H1 (cell line): ENCODE measurements around the gene KLHDC8A. TPM values are rescaled to one million over a fixed set of nuclear protein-coding genes. Genes with fewer than 3 reads are reported as not detected.

ENCODE experiments used
- CBX8 ChIP-seq: fragments of 300-800, 300-1000 bp; sonication (generic); IDR thresholded peaks from 2 replicates; pipeline ENCODE4 v1.7.1; 2016; ENCODE audit warnings: low read depth, low read length, borderline replicate concordance
- CTCF ChIP-seq, 3 experiments: IDR thresholded peaks; 1 replicate in 2 of 3; 2 replicates in 1 of 3; pipeline versions ENCODE4 v1.5.1 to v1.6.1; 2011; ENCODE audit warnings: low read length in 3 of 3, mild to moderate bottlenecking in 3 of 3, inconsistent platforms in 2 of 3, low read depth in 1 of 3, moderate library complexity in 1 of 3; ENCODE audit not compliant: insufficient read depth in 1 of 3; ENCODE audit errors: control extremely low read depth in 1 of 3
- HDAC6 ChIP-seq: IDR thresholded peaks from one replicate; pipeline ENCODE4 v1.7.1; 2012; ENCODE audit warnings: low read depth, mild to moderate bottlenecking, inconsistent platforms, low read length, moderate library complexity
- JUND ChIP-seq: IDR thresholded peaks from 2 replicates; pipeline ENCODE4 v1.6.1; 2011; ENCODE audit warnings: mild to moderate bottlenecking, improper control_type of control experiment, low read length
- POLR2A ChIP-seq, 2 experiments: IDR thresholded peaks; 1 replicate in 1 of 2; 2 replicates in 1 of 2; pipeline ENCODE4 v1.6.1; 2011; ENCODE audit warnings: low read depth in 2 of 2, low read length in 2 of 2, mild to moderate bottlenecking in 2 of 2; ENCODE audit errors: control extremely low read depth in 1 of 2
- POU5F1 ChIP-seq: IDR thresholded peaks from 2 replicates; pipeline ENCODE4 v1.6.1; 2011; ENCODE audit warnings: low read depth, mild to moderate bottlenecking, low read length, moderate library complexity
- RAD21 ChIP-seq, 2 experiments: IDR thresholded peaks in 1 of 2; conservative IDR thresholded peaks in 1 of 2; 2 replicates each; pipeline ENCODE4 v1.6.1; 2011; ENCODE audit warnings: low read depth in 2 of 2, low read length in 2 of 2, improper control_type of control experiment in 1 of 2, inconsistent platforms in 1 of 2, mild to moderate bottlenecking in 1 of 2, moderate library complexity in 1 of 2
- RBBP5 ChIP-seq: IDR thresholded peaks from 2 replicates; pipeline ENCODE4 v1.7.1; 2012; ENCODE audit warnings: low read depth, mild to moderate bottlenecking, inconsistent platforms, low read length, moderate library complexity, borderline replicate concordance
- RFX5 ChIP-seq: IDR thresholded peaks from 2 replicates; pipeline ENCODE4 v1.6.1; 2011; ENCODE audit warnings: low read depth, low read length, improper control_type of control experiment, borderline replicate concordance
- RXRA ChIP-seq: IDR thresholded peaks from 2 replicates; pipeline ENCODE4 v1.6.1; 2011; ENCODE audit warnings: low read depth, mild to moderate bottlenecking, low read length, moderate library complexity; ENCODE audit not compliant: insufficient read depth
- TCF12 ChIP-seq: IDR thresholded peaks from 2 replicates; pipeline ENCODE4 v1.6.1; 2011; ENCODE audit warnings: low read depth, mild to moderate bottlenecking, low read length
- YY1 ChIP-seq: IDR thresholded peaks from 2 replicates; pipeline ENCODE4 v1.6.1; 2011; ENCODE audit warnings: low read depth, mild to moderate bottlenecking, low read length
- ZNF274 ChIP-seq: IDR thresholded peaks from 2 replicates; pipeline ENCODE4 v1.7.0; 2012; ENCODE audit warnings: low read length, borderline replicate concordance; ENCODE audit errors: extremely low read depth
- polyA plus RNA-seq, 7 experiments: library from polyadenylated mRNA; depleted of rRNA in 3 of 7; stranded (reverse) in 5 of 7; unstranded in 2 of 7; fragments of >200 nt in 5 of 7; fragments of 200-250 nt in 2 of 7; gene quantifications; 1 replicate in 5 of 7; 2 replicates in 1 of 7; 4 replicates in 1 of 7; pipeline versions ENCODE4 v1.2.1 to v1.2.3, GENCODE V29; 2011 to 2013; ENCODE audit warnings: missing spikeins in 2 of 7, mixed read lengths in 2 of 7
- total RNA-seq: library from RNA; stranded (reverse); fragmentation: NEBNext Ultra II Directional; extraction: Animal tissue kit (Norgen Biotek cat#: 25700); gene quantifications from 2 replicates; pipeline ENCODE4 v1.2.1, GENCODE V29; 2021
- TF ChIP-seq, protein P1 (sequence below): IDR thresholded peaks from 2 replicates; pipeline ENCODE4 v1.6.1; 2012; ENCODE audit warnings: inconsistent platforms

Gene KLHDC8A
- total and polyA plus RNA-seq, 2 of the 8 experiments (the other 6 are each of a cell fraction or from before 2014, with no cell fraction given) = 1.9 to 3.4 TPM

- peak; percentile 78 to 89 for TF ChIP-seq RAD21 (IDR thresholded peaks at IDR 0.05 in 1 of 2, conservative IDR thresholded peaks at IDR 0.05 in 1 of 2; ENCODE audit: low read depth in 2 of 2, low read length in 2 of 2)
- no peak for TF ChIP-seq RBBP5
- TF ChIP-seq TCF12 = 0 out of 2 replicates have a peak, but pooled peaks have one; percentile 10
- TF ChIP-seq CBX8 = no peak
- TF ChIP-seq YY1 = no peak
- 0 out of 2 replicates have a peak, but pooled peaks have one; percentile 30 for TF ChIP-seq RXRA
- no peak for TF ChIP-seq POU5F1
- TF ChIP-seq, protein P1, sequence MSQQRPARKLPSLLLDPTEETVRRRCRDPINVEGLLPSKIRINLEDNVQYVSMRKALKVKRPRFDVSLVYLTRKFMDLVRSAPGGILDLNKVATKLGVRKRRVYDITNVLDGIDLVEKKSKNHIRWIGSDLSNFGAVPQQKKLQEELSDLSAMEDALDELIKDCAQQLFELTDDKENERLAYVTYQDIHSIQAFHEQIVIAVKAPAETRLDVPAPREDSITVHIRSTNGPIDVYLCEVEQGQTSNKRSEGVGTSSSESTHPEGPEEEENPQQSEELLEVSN = no peak
- TF ChIP-seq RFX5 = no peak
- no peak for TF ChIP-seq JUND
- TF ChIP-seq HDAC6 = no peak
- TF ChIP-seq CTCF (IDR thresholded peaks at IDR 0.05; ENCODE audit: control extremely low read depth in 1 of 3, insufficient read depth in 1 of 3, low read depth in 1 of 3, low read length in 3 of 3) = peak; percentile 93 to 99 (median 94)
- no peak for TF ChIP-seq POLR2A (IDR thresholded peaks at IDR 0.05; ENCODE audit: control extremely low read depth in 1 of 2, low read depth in 2 of 2, low read length in 2 of 2)
- TF ChIP-seq ZNF274 = no peak
- TF ChIP-seq, all 59 proteins: peak for 11
Measured at GRCh38 chr1:205335692-205336091, 21.0 kb downstream of the KLHDC8A start (continued).
